DLD1 (cell line): ENCODE data around the gene SRA1.

Experiments used
- in situ Hi-C: cut with HindIII; loops from 2 replicates; pipeline ENCODE4 v1.10.0; 2017; ENCODE audit warnings: low sequenced_read_pairs

Gene SRA1

GRCh38 chr5:140551872-140552271 lies 5.4 kb downstream of the SRA1 start:
- in situ Hi-C loops: no loop called here

- in situ Hi-C loops: no loop called here
These were observed 6.9 kb downstream of the SRA1 start for GRCh38 chr5:140550147-140551079.

DNA sequence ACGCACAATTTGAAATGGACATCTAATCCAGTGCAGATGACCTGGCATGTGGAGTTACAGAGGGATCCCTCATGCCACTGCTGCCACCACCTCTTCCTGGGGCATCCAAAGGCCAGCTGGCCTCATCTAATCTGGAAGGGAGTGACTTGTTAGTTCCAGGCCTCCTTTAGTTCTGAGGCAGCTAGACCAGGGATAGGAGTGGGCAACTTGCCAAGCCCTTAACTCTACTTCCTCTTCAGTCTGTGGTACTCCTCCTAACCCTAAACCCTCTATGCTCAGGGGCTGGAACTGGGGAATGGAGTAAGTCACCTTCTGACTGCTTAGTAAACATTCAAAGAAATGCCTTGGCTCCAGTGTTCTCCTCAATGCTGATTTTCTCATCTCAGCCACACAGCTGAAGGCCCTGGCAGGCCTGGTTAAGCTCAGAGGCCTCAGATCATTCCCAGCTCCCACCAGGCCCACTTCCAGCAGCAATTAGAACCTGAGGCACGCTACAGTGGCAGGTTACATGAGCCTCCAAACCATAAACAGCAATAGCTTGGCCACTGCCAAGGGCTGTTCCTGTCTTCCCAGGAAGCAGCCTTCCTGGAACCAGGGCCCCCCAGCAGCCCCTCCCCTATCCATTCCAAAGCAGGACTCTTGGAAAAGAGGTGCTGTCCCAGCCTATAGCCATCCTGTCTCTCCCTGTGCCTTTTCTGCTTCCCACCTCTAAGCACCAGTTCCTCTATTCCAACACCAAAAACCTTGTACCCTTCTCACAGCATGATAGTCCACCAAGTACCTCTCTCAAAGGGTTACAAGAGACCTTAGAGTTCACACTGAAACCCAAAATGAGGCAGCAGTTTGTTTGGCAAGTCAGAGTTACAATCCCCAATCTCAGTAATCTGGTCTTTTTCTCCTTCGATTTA lies 7.8 kb downstream of the SRA1 start:
- in situ Hi-C loops: no loop called here

DNA sequence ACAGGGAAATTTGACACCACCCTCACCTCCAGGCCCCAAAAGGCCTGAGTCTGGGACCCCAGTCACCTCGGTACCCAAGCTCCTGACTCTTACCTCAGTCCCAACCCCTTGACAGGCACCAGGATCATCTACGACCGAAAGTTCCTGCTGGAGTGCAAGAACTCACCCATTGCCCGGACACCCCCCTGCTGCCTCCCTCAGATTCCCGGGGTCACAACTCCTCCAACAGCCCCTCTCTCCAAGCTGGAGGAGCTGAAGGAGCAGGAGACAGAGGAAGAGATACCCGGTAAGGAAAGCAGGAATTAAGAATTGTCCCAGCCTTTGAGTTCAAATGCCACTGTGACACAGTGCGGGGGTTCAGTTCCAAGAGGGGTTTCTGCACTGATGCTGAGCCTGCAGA lies 8.5 kb downstream of the SRA1 start:
- in situ Hi-C loops: no loop called here

GRCh38 chr5:140548300-140548688 lies 9.0 kb downstream of the SRA1 start:
- in situ Hi-C loops: no loop called here

- in situ Hi-C loops: no loop called here
These were observed 9.6 kb downstream of the SRA1 start, which contains the start of gene EIF4EBP3 for GRCh38 chr5:140547508-140548299. Gene EIF4EBP3 (plus strand): TSS chr5:140547662. CDS start chr5:140547738, 76 bp downstream.

DNA sequence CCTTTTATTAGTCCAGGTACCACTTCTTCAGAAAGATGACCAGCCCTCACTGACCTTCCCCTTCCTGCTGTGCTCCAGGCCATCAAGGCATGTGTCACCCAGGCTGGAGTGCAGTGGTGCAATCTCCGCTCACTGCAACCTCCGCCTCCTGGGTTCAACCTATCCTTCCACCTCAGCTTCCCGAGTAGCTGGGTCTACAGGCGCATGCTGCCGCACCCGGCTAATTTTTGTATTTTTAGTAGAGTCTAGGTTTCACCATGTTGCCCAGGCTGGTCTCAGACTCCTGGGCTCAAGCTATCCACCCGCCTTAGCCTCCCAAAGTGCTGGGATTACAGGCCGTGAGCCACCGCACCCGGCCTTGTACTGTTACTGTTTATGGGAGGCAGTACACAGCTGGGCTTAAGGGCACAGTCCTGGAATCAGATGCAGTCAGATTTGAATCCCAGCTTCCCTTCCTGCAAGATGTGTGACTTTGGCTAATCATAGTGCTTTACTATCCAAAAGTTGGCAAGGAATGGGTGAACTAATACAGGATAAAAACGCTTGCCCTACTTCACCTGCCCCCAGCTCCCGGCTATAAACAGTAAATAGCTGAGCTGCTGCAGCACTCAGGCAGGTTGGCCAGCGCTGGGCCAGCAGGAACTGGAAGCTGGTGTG lies 10.3 kb downstream of the SRA1 start:
- in situ Hi-C loops: no loop called here

DNA sequence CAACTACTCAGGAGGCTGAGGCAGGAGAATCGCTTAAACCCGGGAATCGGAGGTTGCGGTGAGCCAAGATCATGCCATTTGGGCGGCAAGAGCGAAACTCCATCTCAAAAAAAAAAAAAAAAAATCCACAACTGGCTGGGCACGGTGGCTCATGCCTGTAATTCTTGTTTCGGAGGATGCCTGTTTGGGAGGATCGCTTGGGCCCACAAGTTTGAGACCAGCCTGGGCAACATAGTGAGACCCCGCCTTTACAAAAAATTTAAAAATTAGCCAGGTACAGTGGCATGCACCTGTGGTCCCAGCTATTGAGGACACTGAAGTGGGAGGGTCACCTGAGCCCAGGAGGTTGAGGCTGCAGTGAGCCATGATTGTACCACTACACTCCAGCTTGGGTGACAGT lies 11.7 kb downstream of the SRA1 start:
- in situ Hi-C loops: no loop called here

DNA sequence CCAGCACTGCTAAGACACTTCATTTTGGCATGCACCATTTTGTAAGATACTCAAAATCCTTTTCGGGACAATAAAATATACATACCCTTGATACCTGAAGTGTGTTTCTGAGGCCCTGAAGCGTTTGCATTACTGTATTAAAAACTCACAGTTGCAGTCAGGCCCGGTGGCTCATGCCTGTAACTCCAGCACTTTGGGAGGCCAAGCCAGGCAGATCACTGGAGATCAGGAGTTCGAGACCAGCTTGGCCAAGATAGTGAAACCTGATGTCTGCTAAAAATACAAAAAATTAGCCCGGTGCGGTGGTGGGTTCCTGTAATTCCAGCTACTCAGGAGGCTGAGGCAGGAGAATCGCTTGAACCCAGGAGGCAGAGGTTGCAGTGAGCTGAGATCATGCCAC lies 12.3 kb downstream of the SRA1 start:
- in situ Hi-C loops: no loop called here

DNA sequence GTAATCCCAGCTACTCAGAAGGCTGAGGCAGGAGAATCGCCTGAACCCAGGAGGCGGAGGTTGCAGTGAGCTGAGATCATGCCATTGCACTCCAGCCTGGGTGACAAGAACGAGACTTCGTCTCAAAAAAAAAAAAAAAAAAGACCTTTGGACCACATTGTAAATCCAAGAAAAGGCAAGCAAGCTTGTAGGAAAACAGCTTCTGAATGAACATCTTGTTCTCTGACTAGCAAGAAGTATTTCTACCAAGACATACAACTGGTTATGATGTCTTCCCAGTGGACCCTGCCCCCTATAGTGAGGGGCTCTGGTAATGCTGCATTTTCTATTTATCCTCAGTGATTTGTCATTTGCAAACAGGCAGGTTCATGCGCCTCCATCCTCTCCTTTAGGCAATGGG lies 14.3 kb downstream of the SRA1 start:
- in situ Hi-C loops: no loop called here

DNA sequence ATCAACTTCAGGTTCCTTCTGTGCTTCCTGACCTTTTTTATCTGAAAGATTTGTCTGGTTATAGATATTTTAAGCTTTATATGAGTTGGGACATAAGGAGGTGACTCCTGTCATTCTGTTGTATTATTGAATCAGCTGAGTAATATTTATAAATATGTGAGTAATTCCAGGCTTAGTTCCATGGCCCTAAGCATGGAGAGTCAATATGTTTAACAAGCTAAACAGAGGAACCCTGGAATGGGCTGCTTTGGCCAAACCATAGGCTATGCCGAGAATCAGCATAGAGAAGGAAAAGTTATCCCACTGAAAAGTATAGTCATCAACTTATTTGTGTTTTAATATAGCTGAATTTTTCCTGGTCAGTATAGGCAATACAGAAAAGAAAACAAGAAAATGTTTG lies 17.0 kb downstream of the SRA1 start:
- in situ Hi-C loops: no loop called here

- in situ Hi-C loops: no loop called here
These were observed 33.3 kb downstream of the SRA1 start for GRCh38 chr5:140524003-140524402.

DNA sequence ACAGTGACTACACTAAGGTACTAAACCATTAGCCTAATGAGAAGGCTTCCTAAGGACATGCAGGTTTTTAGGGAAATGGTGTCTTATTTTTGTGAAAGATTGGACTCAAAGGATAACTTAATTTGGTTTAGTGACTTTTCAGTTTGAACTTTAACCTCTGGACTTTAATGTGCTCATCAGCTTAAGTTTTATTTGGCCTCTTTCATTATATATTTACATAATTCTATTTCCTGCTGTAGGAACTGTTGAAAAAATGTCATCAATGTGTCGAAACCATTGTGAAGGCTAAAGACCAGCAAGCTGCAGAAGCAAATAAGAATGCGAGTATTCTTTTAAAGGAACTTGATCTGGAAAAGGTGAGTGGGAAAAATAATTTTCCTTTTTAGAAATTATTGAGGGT lies 44.1 kb downstream of the SRA1 start:
- in situ Hi-C loops: no loop called here

- in situ Hi-C loops: no loop called here
These were observed 47.4 kb downstream of the SRA1 start for GRCh38 chr5:140509898-140510297.

DNA sequence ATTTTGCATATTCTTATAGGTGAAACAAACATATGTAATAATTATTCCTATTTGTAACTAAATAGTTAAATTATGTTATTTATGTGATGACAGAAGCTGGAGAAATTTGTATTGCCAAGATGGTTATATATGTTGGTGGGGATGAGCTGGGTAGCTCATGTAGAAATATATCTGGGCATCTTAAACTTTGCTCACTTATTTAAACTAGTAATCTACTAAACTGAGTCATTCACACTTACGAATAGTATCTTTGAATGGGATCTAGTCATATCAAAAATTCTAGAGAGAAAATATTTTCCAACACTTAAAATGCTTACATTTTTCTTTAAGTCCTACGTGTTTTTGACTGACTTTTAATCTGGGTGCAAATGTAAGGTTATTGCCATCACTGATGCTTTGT lies 54.4 kb downstream of the SRA1 start:
- in situ Hi-C loops: no loop called here
